Psoas muscle (tissue), 8 donors: ENCODE data around the gene TMEM253. TPM values are rescaled to one million over a fixed set of nuclear protein-coding genes. Genes with fewer than 3 reads are reported as not detected.

ENCODE experiments used
- ATAC-seq, 4 donors: fragments of 200-7000 bp; cut with Tn5 transposase; one replicate each; pipeline ENCODE4 v1.9.1; 2020; ENCODE audit warnings: moderate library complexity in 3 of 4, mild to moderate bottlenecking in 2 of 4
- DNase-seq, 2 donors: peaks; one replicate each; pipeline ENCODE4 v3.0.0-alpha.2; 2020
- H3K27ac ChIP-seq: fragments of 200-600 bp; one replicate; pipeline ENCODE4 v1.8.0; 2022
- H3K27me3 ChIP-seq, 3 donors: fragments of 200-600 bp in 1 of 3; one replicate each; pipeline versions ENCODE4 v1.6.1 to v1.8.0; 2013 to 2022; ENCODE audit warnings: low read length in 2 of 3, mild to moderate bottlenecking in 2 of 3, moderate library complexity in 1 of 3; ENCODE audit not compliant: insufficient read depth in 3 of 3
- H3K36me3 ChIP-seq, 2 donors: fragments of 200-600 bp in 1 of 2; one replicate each; pipeline versions ENCODE4 v1.6.1 to v1.8.0; 2013 to 2022; ENCODE audit warnings: low read depth in 1 of 2, mild to moderate bottlenecking in 1 of 2, moderate library complexity in 1 of 2; ENCODE audit not compliant: insufficient read depth in 1 of 2
- H3K4me1 ChIP-seq: fragments of 200-600 bp; one replicate; pipeline ENCODE4 v1.8.0; 2022
- H3K4me3 ChIP-seq: fragments of 200-600 bp; one replicate; pipeline ENCODE4 v1.8.0; 2022; ENCODE audit warnings: mild to moderate bottlenecking
- H3K9me3 ChIP-seq: fragments of 200-600 bp; one replicate; pipeline ENCODE4 v1.8.0; 2022
- CTCF ChIP-seq: fragments of 200-600 bp; IDR thresholded peaks from one replicate; pipeline ENCODE4 v1.8.0; 2022; ENCODE audit warnings: antibody characterized with exemption
- WGBS, 3 donors: extraction: QIAGEN DNeasy Blood & Tissue Kit; methylation state at CpG; one replicate each; pipeline versions ENCODE4 v1.1.6 to v1.1.7; 2013; 5-methylcytosine and 5-hydroxymethylcytosine counted together
- intact Hi-C, 2 donors: fragments of 100-400 bp; cut with DNase I; formaldehyde crosslinking; loops; one replicate each; pipeline versions ENCODE4 v1.11.0 to v1.14.2; 2022
- polyA plus RNA-seq, 3 donors: library from polyadenylated mRNA; stranded (reverse); fragments of 200-250 nt; gene quantifications; one replicate each; pipeline ENCODE4 v1.2.3, GENCODE V29; 2013
- total RNA-seq, 4 donors: library from RNA; stranded (reverse); fragmentation: NEBNext Ultra II Directional in 2 of 4; extraction: Animal tissue kit (Norgen Biotek cat#: 25700) in 2 of 4; gene quantifications; one replicate each; pipeline versions ENCODE4 v1.2.1 to v1.2.4, GENCODE V29; 2021 to 2023
- donor health status: healthy with polysubstance abuse.
- donor health status: DM: no; HTN: no; CAD: no; lungs with moderate emphysema.
- donor health status: Bipolar disorder and iron deficiency.
- donor health status: healthy.
- donor health status: DM: yes; HTN: yes; CAD: no.
- donor health status: DM: no; HTN: no; CAD: no.
- donor health status: DM: no; HTN: no; CAD: no.
- donor health status: DM: yes; HTN: yes; CAD: no.

Gene TMEM253
- total and polyA plus RNA-seq, 7 donors = 0.10 to 0.29 (median 0.17) TPM; not detected in 2

GRCh38 chr14:21084396-21084795 lies 16.5 kb upstream of the TMEM253 start:
- no peak for TF ChIP-seq CTCF
- Histone ChIP-seq H3K27me3 (no peaks in the 10 kb centered on the region), H3K36me3 (peaks cover 2 to 89% of the 10 kb centered on the region in 2 donors), H3K9me3 (no peaks in the 10 kb centered on the region), H3K27ac (no peak overlapping the region), H3K4me3 (no peak overlapping the region), H3K4me1 (no peaks in the 10 kb centered on the region)
- WGBS, 3 donors = 81 to 90% (median 82%) methylated on average over 2 of the region's 2 CpGs
- DNase-seq = no peak
- intact Hi-C loops = no loop called here
- ATAC-seq = no peak

GRCh38 chr14:21084998-21085853 lies 15.6 kb upstream of the TMEM253 start:
- ATAC-seq (peak in 2 of 4 donors; percentile 66 to 68), DNase-seq (no peak)
- intact Hi-C loops = no loop called here
- no peaks in the 10 kb centered on the region for H3K27me3 ChIP-seq
- H3K36me3 ChIP-seq = peaks cover 2 to 90% of the 10 kb centered on the region in 2 donors
- H3K4me3 ChIP-seq = no peak overlapping the region
- 75 to 81% (median 79%) methylated on average over 17 of the region's 17 CpGs for WGBS, 3 donors
- TF ChIP-seq CTCF = no peak
- no peaks in the 10 kb centered on the region for H3K4me1 ChIP-seq
- no peak overlapping the region for H3K27ac ChIP-seq
- no peaks in the 10 kb centered on the region for H3K9me3 ChIP-seq

GRCh38 chr14:21086908-21087293 lies 14.0 kb upstream of the TMEM253 start:
- no peaks in the 10 kb centered on the region for H3K4me1 ChIP-seq
- ATAC-seq (no peak), DNase-seq (no peak)
- 81 to 94% (median 82%) methylated on average over 4 of the region's 4 CpGs for WGBS, 3 donors
- no peaks in the 10 kb centered on the region for H3K9me3 ChIP-seq
- H3K27me3 ChIP-seq = no peaks in the 10 kb centered on the region
- no peak for TF ChIP-seq CTCF
- no peak overlapping the region for H3K4me3 ChIP-seq
- intact Hi-C loops = no loop called here
- H3K36me3 ChIP-seq = peaks cover 2 to 90% of the 10 kb centered on the region in 2 donors
- H3K27ac ChIP-seq = no peak overlapping the region

GRCh38 chr14:21087294-21088091 lies 13.4 kb upstream of the TMEM253 start:
- Histone ChIP-seq H3K27ac (no peak overlapping the region), H3K9me3 (no peaks in the 10 kb centered on the region), H3K27me3 (no peaks in the 10 kb centered on the region), H3K4me1 (no peaks in the 10 kb centered on the region), H3K36me3 (peaks cover 2 to 89% of the 10 kb centered on the region in 2 donors), H3K4me3 (no peak overlapping the region)
- intact Hi-C loops = loop anchor here in 1 of 2 donors (2.0 kb wide), 1 partner anchor 15 kb away; no protein-coding TSS in a partner anchor
- WGBS, 3 donors = 46 to 51% (median 51%) methylated on average over 18 to 19 of the region's 19 CpGs
- ATAC-seq (no peak), DNase-seq (peak in 1 of 2 donors; percentile 35)
- no peak for TF ChIP-seq CTCF
